DMS53 (cell line): ENCODE measurements around the gene S100PBP.
A peak's percentile ranks its signal among the peaks of the same experiment; 100 is the strongest.

Experiments used
- DNase-seq: peaks from one replicate; lab custom pipeline; 2025; lab: John Stamatoyannopoulos, UW

The S100PBP gene

DNA sequence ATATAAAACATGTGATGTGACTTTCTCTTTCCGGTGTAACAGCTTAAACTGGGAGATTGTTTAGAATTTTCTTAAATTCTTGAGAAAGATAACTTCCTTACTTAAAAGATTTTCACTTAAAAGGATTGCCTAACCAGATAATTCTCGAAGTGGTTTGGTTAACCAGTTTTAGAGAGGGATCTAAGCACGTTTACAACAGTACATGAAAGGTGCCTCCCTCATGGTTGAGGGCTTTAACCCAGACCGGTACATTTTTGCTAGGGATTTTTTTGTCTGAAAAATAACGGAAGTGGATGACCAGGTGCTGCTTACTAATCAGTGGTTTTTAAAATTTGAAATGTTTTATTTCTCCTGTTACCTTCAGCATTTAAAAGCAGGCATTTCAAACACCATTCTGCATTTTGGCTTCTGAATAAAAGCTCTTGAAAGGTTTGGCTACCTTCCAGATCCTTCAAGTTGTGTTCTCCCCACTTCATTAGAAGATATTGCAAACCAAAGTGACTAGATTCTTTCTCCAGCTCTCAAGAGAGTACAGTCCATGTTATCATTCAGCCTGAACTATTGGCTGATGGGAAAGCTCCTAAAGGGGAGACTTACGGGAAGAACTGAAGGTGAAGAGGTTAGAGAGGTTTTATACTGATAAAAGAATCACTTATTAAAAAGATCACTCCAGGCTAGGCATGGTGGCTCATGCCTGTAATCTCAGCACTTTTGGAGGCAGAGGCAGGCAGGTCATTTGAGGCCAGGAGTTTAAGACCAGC is 12.8 kb downstream of the S100PBP start:
- DNase-seq = no peak

- no peak for DNase-seq
These were observed 14.4 kb downstream of the S100PBP start for GRCh38 chr1:32831878-32832277.

DNA sequence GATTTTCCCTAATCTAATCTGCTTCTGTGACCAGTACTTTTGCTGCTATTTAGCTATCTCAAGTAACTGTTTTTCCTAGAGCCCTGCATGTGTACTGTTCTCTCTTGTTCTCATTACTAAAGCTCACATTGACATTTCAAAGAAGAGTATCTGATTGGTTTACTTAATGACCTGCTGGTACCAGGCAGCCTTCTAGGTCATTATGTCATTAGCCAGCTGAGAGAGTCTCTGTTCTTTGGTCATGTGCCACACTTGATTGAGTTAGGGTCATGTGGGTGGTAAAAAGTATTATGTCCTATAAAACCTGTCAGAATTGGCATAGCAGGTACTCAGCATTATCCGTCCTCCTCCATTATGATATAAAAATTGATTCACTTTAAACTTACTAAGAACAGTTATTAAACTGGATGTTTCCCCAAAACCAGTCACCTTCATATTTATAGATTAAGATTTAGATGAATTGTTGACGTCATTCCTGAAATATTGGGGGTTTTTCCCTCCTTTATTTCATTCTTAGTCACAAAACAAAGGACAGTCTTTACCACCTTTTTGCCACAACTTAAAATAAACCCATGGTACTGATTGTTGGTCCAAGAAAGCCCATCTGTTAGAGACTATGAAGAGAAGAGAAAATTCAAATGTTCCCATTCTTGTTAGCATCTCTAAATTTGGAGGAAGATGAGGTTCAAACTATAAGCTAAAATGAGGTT is 31.1 kb downstream of the S100PBP start:
- DNase-seq = no peak

- DNase-seq = no peak
These were observed 38.6 kb downstream of the S100PBP start for GRCh38 chr1:32855861-32856617.

DNA sequence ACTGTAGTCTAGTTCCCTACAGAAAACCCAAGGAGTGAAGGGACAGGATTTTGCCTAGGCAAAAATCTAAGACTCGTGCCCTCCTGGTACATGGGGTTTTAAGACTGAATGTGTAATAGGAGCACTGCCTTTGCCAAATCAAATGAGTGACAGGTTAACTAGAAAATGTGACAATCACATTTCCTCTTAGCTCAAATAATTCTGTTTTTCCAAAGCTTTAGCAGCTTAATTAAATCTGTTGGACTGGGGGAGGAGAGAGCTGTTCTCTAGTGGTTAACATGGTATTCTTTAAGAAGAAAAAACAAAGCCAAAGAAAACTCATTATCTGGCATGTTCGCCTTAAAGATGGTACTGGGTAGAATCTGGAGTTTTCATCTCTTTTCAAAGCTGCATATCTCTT is 40.7 kb downstream of the S100PBP start:
- DNase-seq = no peak

- no peak for DNase-seq
These were observed 41.3 kb downstream of the S100PBP start for GRCh38 chr1:32858791-32859190.

GRCh38 chr1:32859915-32860314 is 42.5 kb downstream of the S100PBP start:
- peak; percentile 24 for DNase-seq

DNA sequence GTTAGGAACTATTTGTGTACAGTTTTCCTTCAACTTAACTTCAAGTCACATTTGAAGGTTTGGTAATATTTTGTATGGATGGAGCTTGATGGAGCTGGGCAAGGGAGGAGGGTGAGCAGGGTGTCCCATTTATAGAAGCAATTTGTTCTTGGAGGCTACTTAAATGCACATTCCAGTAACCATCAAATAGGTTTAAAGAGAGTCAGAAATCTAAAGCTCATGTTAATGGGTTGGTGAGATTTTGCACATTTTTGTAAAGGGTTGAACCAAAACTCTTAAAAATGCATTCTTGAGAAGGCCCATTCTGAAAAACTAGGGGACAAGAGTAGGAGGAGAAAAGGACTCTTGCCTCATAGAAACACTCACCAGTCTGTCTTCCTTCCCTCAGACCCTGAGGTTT is 43.1 kb downstream of the S100PBP start:
- no peak for DNase-seq

DNA sequence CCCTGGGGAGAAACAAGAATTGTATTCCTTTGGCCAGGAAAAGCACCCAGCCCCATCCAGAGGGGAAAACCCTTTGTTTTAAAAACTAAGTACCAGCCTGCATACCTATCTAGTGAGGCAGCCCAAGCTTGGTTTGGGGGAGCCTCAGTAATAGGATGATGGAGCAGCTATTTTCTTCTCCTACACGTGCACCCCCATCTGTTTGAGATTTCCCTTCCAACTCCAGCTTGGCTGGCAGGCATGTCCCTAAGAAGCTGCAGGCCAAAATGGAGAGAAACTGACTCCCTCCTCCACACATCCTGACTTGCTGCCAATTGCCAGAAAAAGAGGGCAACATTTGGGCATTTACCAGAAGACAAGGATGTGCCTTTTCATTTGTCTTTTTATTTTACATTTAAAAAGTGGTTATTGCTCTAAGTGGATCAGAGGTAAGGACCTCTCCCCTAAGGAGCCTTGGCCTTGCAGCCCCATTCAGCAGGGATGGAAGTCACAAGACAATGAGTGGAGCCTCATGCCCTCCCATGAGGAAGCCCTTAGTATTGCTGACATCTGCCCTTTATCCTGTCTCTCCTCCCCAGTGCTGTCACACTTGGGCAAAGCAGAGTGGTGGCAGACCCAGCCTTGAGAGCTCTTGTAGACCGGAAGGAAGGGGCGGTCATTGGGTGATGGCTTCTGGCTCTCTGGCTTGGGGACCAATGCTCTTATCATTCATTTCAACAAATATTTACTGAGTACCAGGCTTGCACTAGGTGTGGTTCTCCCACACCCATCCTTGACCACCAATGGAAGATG is 44.6 kb downstream of the S100PBP start:
- DNase-seq = no peak

- no peak for DNase-seq
These were observed 45.9 kb downstream of the S100PBP start for GRCh38 chr1:32863218-32863880.

DNA sequence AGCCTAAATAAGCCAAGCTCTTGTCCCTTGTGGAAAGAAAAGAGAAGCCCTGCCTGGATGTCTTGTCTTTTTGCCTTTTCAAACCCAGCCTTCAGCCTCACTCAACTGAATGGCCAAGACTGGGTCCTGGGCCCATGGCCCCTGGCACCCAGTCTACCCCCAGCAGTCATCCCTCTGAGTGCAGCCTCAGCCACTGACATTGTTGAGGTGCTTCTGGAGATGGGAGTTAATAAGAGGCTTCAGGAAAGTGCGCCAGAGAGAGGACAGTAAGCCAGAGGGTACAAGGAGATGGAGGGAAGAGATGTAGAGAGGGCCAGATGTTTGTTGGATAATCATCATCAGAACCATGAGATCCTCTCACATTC is 46.4 kb downstream of the S100PBP start:
- no peak for DNase-seq

DNA sequence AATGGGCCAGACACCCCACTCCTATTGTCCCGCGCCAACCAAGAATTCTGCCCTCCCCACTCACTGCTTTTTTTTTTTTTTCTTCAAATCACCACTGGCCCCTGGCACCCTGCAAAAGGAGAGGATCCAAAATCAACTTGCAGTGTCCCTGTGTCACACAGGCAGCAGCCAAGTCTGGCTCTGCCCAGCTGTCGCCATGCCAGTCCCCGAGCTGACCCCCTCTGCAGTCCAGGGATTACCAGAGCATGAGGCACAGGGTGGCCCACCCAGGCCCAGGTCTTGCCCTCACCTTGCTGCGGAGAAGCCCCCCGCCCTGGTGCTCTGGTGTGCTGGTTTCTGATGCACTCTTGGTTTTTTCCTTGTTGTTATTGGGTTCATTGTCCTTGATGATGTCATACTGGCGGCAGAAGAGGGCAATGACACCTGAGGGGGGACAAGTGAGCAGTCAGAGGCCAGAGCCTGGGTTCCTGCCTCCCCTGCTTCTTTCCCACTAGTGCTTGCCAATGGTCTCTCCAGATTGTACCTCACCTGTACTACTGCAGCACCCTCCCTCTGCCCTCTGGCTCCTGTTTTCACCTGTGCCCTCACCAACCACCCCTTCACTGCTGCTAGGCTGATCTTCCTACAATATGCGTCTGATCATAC is 47.0 kb downstream of the S100PBP start:
- no peak for DNase-seq

DNA sequence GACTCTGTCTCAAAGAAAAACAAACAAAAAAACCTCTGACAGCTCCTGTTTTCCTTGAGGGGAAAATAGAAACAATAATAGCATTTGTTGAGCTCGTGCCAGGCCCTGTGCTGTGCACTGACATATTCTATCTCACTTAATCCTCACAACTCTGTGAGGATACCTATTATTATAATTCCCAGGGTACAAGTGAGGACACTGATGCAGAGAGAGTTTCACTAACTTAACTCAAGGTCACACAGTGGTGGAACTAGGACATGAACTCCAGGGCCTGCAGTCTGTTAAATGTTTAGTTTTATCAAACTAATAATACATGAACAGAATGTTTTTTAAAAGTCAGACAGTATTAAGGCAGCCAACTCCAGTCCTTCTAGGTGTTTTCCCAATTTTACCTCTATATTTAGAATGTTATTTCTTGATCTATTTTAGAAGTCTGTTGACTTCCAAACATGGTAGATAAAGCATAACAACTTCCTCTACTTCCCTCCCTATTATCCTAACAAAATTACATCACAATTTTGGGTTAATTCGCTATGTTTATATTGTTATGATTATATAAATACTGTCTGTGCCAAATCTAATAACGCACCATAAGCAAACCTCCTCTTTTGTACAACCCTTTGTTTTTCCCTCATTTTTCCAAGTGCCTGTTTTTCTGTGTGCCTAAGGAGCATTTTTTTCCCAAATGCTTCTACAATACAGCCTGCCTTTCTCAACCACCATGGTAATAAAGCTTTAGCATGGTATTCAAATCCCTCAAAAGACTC is 48.4 kb downstream of the S100PBP start:
- no peak for DNase-seq

- DNase-seq = no peak
These were observed 49.7 kb downstream of the S100PBP start for GRCh38 chr1:32867151-32867550.

GRCh38 chr1:32867671-32868070 is 50.2 kb downstream of the S100PBP start:
- DNase-seq = no peak

GRCh38 chr1:32868085-32868484 is 50.6 kb downstream of the S100PBP start:
- DNase-seq = no peak

DNA sequence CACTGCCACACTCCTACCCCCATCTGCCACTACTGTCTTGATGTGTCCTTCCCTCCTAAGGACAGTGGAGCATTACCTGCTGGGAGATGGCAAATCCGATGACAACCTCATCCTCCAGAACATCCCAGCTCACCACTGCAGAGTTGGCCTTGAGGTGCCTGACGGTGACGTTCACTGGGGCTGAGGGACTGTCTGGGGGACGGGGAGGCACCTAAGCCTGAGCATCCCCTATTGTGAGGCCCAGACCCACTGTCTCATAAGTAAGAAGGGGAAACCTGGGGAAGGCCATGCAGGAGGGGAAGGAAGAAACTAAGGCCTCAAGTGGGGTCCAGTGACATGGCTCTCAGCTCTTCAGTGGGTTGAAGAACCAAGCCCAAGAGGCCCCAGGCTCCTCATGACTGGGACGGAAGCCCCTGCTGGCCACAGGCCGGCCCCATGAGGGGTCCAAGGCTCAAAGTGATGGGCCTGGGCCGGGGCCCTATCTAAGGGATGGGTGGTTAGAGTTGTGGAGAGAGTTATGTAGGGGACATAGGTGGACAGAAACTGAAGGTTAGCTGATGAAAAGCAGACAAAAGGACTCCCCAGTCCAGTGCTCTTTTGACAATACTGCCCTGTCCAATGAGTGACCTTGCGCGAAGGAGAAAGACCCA is 51.5 kb downstream of the S100PBP start:
- DNase-seq = no peak

GRCh38 chr1:32869923-32870614 is 52.6 kb downstream of the S100PBP start:
- no peak for DNase-seq
